Panc1 (cell line): ENCODE data around the gene DGKD. TPM values are rescaled to one million over a fixed set of nuclear protein-coding genes. Genes with fewer than 3 reads are reported as not detected.
A peak's percentile ranks its signal among the peaks of the same experiment; 100 is the strongest.

Experiments
- ATAC-seq: fragments of 200-7000 bp; cut with Tn5 transposase; 2 replicates; pipeline ENCODE4 v1.9.1; 2020; ENCODE audit warnings: mild to moderate bottlenecking, moderate library complexity
- Bru-seq: library from RNA; stranded (reverse); fragments of 400-500 nt; gene quantifications from one replicate; lab custom pipeline; 2021; lab: Mats Ljungman, UMichigan
- BruChase-seq, 2 experiments: library from RNA; stranded (reverse); fragments of 400-500 nt; gene quantifications; one replicate each; lab custom pipeline; 2021; lab: Mats Ljungman, UMichigan
- BruUV-seq: library from RNA; stranded (reverse); fragments of 400-500 nt; replicated peaks from 2 replicates; lab custom pipeline; 2021; lab: Mats Ljungman, UMichigan
- CTCF ChIA-PET: fragments of 300-600 bp; sonication (Branson Sonifier 250); formaldehyde crosslinking; loops from one replicate; lab custom pipeline; 2022; ENCODE audit warnings: antibody characterized with exemption; lab: Charles Lee
- POLR2A ChIA-PET: fragments of 300-600 bp; sonication (Branson Sonifier 250); formaldehyde crosslinking; loops from one replicate; lab custom pipeline; 2022; ENCODE audit warnings: antibody characterized with exemption; lab: Charles Lee
- DNase-seq: peaks from one replicate; pipeline ENCODE4 v3.0.0-alpha.2; 2010; ENCODE audit warnings: low read depth, low spot score
- H3K27ac ChIP-seq: 2 replicates; pipeline ENCODE4 v1.5.1; 2011; ENCODE audit warnings: mild to moderate bottlenecking, low read length, inconsistent platforms
- H3K27me3 ChIP-seq: fragments of 200-500 bp; sonication (Bioruptor generic); 2 replicates; pipeline ENCODE4 v1.6.0; 2014; ENCODE audit warnings: low read length, inconsistent platforms; ENCODE audit not compliant: control insufficient read depth, insufficient read depth
- H3K36me3 ChIP-seq: fragments of 200-500 bp; sonication (Bioruptor generic); 2 replicates; pipeline ENCODE4 v1.5.1; 2014; ENCODE audit warnings: inconsistent platforms, mild to moderate bottlenecking, low read length, moderate library complexity; ENCODE audit not compliant: control insufficient read depth, insufficient read depth
- H3K4me1 ChIP-seq: 2 replicates; pipeline ENCODE4 v1.5.1; 2011; ENCODE audit warnings: inconsistent platforms, mild to moderate bottlenecking, low read length, moderate library complexity; ENCODE audit not compliant: control insufficient read depth, insufficient read depth
- H3K4me3 ChIP-seq, 2 experiments: 2 replicates each; pipeline ENCODE4 v1.5.1; 2011 to 2012; ENCODE audit warnings: low read depth in 2 of 2, low read length in 2 of 2, mild to moderate bottlenecking in 2 of 2, inconsistent platforms in 1 of 2, moderate library complexity in 1 of 2
- H3K9me3 ChIP-seq: fragments of 200-500 bp; sonication (Bioruptor generic); 2 replicates; pipeline ENCODE4 v1.5.1; 2014; ENCODE audit warnings: low read depth, mild to moderate bottlenecking, inconsistent platforms, low read length, moderate library complexity; ENCODE audit not compliant: control insufficient read depth, insufficient read depth
- CTCF ChIP-seq: fragments of 450-650 bp; IDR thresholded peaks from 2 replicates; pipeline ENCODE4 v1.5.1; 2017; ENCODE audit warnings: mild to moderate bottlenecking
- POLR2AphosphoS5 ChIP-seq: IDR thresholded peaks from 2 replicates; pipeline ENCODE4 v1.6.1; 2012; ENCODE audit warnings: mild to moderate bottlenecking, low read depth, low read length, moderate library complexity
- REST ChIP-seq, 2 experiments: IDR thresholded peaks; 2 replicates each; pipeline ENCODE4 v1.6.1; 2011 to 2012; ENCODE audit warnings: low read depth in 2 of 2, control low read depth in 1 of 2, low read length in 1 of 2, mild to moderate bottlenecking in 1 of 2, moderate library complexity in 1 of 2; ENCODE audit not compliant: insufficient read depth in 1 of 2
- SIN3A ChIP-seq: IDR thresholded peaks from 2 replicates; pipeline ENCODE4 v1.6.1; 2012; ENCODE audit warnings: low read depth, mild to moderate bottlenecking, low read length, moderate library complexity, borderline replicate concordance; ENCODE audit not compliant: insufficient read depth
- TCF7L2 ChIP-seq: IDR thresholded peaks from 2 replicates; pipeline ENCODE4 v1.6.1; 2011; ENCODE audit warnings: mild to moderate bottlenecking, low read depth, low read length, inconsistent platforms
- in situ Hi-C: cut with HindIII; loops from 2 replicates; pipeline ENCODE4 v1.10.0; 2016; ENCODE audit warnings: low sequenced_read_pairs, low pct_unique_long_range_greater_than_20kb
- intact Hi-C: fragments of 100-400 bp; cut with micrococcal nuclease; formaldehyde crosslinking; loops from one replicate; pipeline ENCODE4 v1.10.0; 2022; ENCODE audit not compliant: unreplicated experiment
- long read RNA-seq: library from polyadenylated mRNA; unstranded; transcript quantifications from one replicate; pipeline ENCODE4 v2.0.0, GENCODE V29; 2021; ENCODE audit not compliant: unreplicated experiment
- polyA plus RNA-seq: library from polyadenylated mRNA; unstranded; fragments of >200 nt; gene quantifications from one replicate; pipeline ENCODE4 v1.2.1, GENCODE V29; 2012; ENCODE audit warnings: missing spikeins; ENCODE audit not compliant: insufficient read length
- total RNA-seq: library from RNA; stranded (reverse); gene quantifications from one replicate; pipeline ENCODE4 v1.2.1, GENCODE V29; 2021; ENCODE audit not compliant: unreplicated experiment

The DGKD gene
- total RNA-seq (89.0 TPM), Bru-seq, nascent RNA (percentile 90 among the genes with signal in this experiment), BruChase-seq, experiment 1, labeled RNA remaining after a 2-hour chase (percentile 85 among the genes with signal in this experiment), BruChase-seq, experiment 2, labeled RNA remaining after a 6-hour chase (percentile 88 among the genes with signal in this experiment)
- polyA plus RNA-seq = 80.5 TPM
- long read RNA-seq, full-length matches to known transcripts = 29 of 163 reads
- long read RNA-seq, partial matches to known transcripts = 117 of 163 reads
- long read RNA-seq, other reads (novel, unspliced or antisense) = 17 of 163 reads

GRCh38 chr2:233353769-233354499 is at the start of gene DGKD:
DGKD (plus strand) TSS chr2:233354494; CDS start chr2:233354519, 25 bp downstream.
- TF ChIP-seq SIN3A (no peak), CTCF (peak; percentile 80)
- Histone ChIP-seq H3K4me1 (peaks cover 63% of the 10 kb centered on the region), H3K36me3 (no peaks in the 10 kb centered on the region), H3K27ac (peak within 1 kb of the TSS; percentile 90), H3K9me3 (no peaks in the 10 kb centered on the region; the same call in 1 of the 2 replicates), H3K27me3 (no peaks in the 10 kb centered on the region), H3K4me3 (peak within 1 kb of the TSS; percentile 83 to 87)
- ChIA-PET POLR2A (no interaction called here), CTCF (interaction anchor here (0.6 to 1.0 kb wide), 4 partner anchors 12 to 357 kb away, joined by 3 to 4 read pairs (median 3); no protein-coding TSS in a partner anchor)
- peak; percentile 69 for ATAC-seq
- in situ Hi-C loops = no loop called here
- intact Hi-C loops = loop anchor here (10.0 kb wide), 1 partner anchor 91 kb away; no protein-coding TSS in a partner anchor
- DNase-seq = no peak
- no TSS peak for BruUV-seq

GRCh38 chr2:233307565-233307964 is 46.7 kb upstream of the DGKD start, which contains the start of gene SAG:
SAG (plus strand) TSS chr2:233307816; CDS start chr2:233309190, 1,374 bp downstream.
- TF ChIP-seq REST (IDR thresholded peaks at IDR 0.05; ENCODE audit: insufficient read depth in 1 of 2, low read depth in 2 of 2, low read length in 1 of 2) = no peak
- TF ChIP-seq CTCF = no peak
- no peak for TF ChIP-seq TCF7L2
- TF ChIP-seq POLR2AphosphoS5 = no peak
- no peak for TF ChIP-seq SIN3A
- no peak for ATAC-seq
- ChIA-PET POLR2A (interaction anchor here (0.6 kb wide), 1 partner anchor 71 kb away, joined by 4 read pairs; no protein-coding TSS in a partner anchor), CTCF (no interaction called here)
- Histone ChIP-seq H3K27ac (no peak within 1 kb of the TSS), H3K36me3 (no peaks in the 10 kb centered on the region), H3K4me1 (no peaks in the 10 kb centered on the region), H3K9me3 (no peaks in the 10 kb centered on the region), H3K4me3 (no peak within 1 kb of the TSS), H3K27me3 (no peaks in the 10 kb centered on the region)
- intact Hi-C loops = no loop called here
- DNase-seq = no peak
- BruUV-seq = no TSS peak
- in situ Hi-C loops = no loop called here
